Right lobe of liver (tissue), 6 donors: ENCODE data around the gene EVPLL. TPM values are rescaled to one million over a fixed set of nuclear protein-coding genes. Genes with fewer than 3 reads are reported as not detected.
"Not testable (repeated sequence)": the region's sequence is repeated elsewhere in the genome, so short reads cannot be mapped to it uniquely, and the experiment has no call there.

Experiments
- ATAC-seq, 4 donors: fragments of 200-7000 bp; cut with Tn5 transposase; one replicate each; pipeline ENCODE4 v1.9.1; 2020; ENCODE audit warnings: mild to moderate bottlenecking in 4 of 4, moderate library complexity in 4 of 4
- DNase-seq, 3 donors: peaks; one replicate each; pipeline ENCODE4 v3.0.0-alpha.2; 2020
- H3K27ac ChIP-seq, 3 donors: fragments of 200-600 bp; one replicate each; pipeline ENCODE4 v1.8.0; 2022
- H3K27me3 ChIP-seq, 2 donors: fragments of 200-600 bp; one replicate each; pipeline ENCODE4 v1.8.0; 2022
- H3K36me3 ChIP-seq, 4 donors: fragments of 200-600 bp; sonication (generic) in 1 of 4; one replicate each; pipeline versions ENCODE4 v1.5.1 to v1.8.0; 2017 to 2022; ENCODE audit warnings: control low read depth in 1 of 4
- H3K4me1 ChIP-seq, 4 donors: fragments of 200-600 bp; sonication (generic) in 1 of 4; one replicate each; pipeline versions ENCODE4 v1.5.1 to v1.8.0; 2017 to 2022; ENCODE audit warnings: control low read depth in 1 of 4
- H3K4me3 ChIP-seq, 3 donors: fragments of 200-600 bp; one replicate each; pipeline ENCODE4 v1.8.0; 2022
- H3K9me3 ChIP-seq, 4 donors: fragments of 200-600 bp; sonication (generic) in 1 of 4; one replicate each; pipeline versions ENCODE4 v1.5.1 to v1.8.0; 2017 to 2022; ENCODE audit warnings: control low read depth in 1 of 4
- WGBS: methylation state at CpG from one replicate; pipeline ENCODE4 v1.1.6; 2018; ENCODE audit warnings: low coverage, low lambda C conversion rate; ENCODE audit not compliant: insufficient coverage; ENCODE audit errors: missing lambda C conversion rate; 5-methylcytosine and 5-hydroxymethylcytosine counted together
- intact Hi-C, 2 donors: fragments of 100-400 bp; cut with DNase I; formaldehyde crosslinking; loops; one replicate each; pipeline versions ENCODE4 v1.11.2 to v1.14.1; 2022
- total RNA-seq, 6 experiments: library from RNA; depleted of rRNA in 2 of 6; stranded (reverse); fragments of >200 nt in 2 of 6; fragmentation: NEBNext Ultra II Directional in 3 of 6; extraction: Animal tissue kit (Norgen Biotek cat#: 25700) in 3 of 6; gene quantifications; one replicate each; pipeline versions ENCODE4 v1.1.0 to v1.2.4, GENCODE V29; 2016 to 2023
- donor health status: DM: no; HTN: yes; CAD: no.
- donor health status: DM: no; HTN: no; CAD: no.
- donor health status: DM: no; HTN: no; CAD: no.
- donor health status: DM: no; HTN: yes; CAD: no.
- donor health status: DM: no; HTN: yes; CAD: no.

The EVPLL gene
- total RNA-seq, 6 experiments from 2014 or later, result 0.46 to 1.6 (median 1.0) TPM

- H3K36me3 ChIP-seq, H3K4me3 ChIP-seq, DNase-seq, intact Hi-C loops, H3K27me3 ChIP-seq, H3K27ac ChIP-seq, H3K9me3 ChIP-seq, ATAC-seq, H3K4me1 ChIP-seq: not testable (repeated sequence)
- 57% methylated on average over 6 of the region's 7 CpGs for WGBS
Measured at GRCh38 chr17:18401872-18402590, 24.5 kb downstream of the EVPLL start.

DNA sequence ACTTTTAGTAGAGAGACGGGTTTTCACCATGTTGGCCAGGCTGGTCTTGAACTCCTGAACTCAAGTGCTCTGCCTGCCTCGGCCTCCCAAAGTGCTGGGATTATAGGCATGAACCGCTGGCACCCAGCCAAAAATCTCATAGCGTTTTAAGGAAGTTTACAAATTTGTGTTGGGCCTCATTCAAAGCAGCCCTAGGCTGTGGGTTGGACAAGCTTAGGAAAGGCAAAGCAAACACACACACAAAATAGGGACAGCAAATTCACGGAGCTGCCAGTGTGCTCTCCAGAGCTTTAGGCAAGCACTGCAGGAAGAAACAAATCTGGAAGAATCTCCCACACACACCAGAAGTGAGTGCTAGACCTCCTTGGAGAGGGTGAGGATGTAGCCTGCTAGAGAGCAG is 25.6 kb downstream of the EVPLL start:
- 3% methylated on average over 4 of the region's 5 CpGs for WGBS
- DNase-seq, H3K4me3 ChIP-seq, H3K27ac ChIP-seq, intact Hi-C loops, H3K27me3 ChIP-seq, H3K4me1 ChIP-seq, H3K9me3 ChIP-seq, H3K36me3 ChIP-seq: not testable (repeated sequence)
- ATAC-seq, result peak in 1 of 4 donors; percentile 20

DNA sequence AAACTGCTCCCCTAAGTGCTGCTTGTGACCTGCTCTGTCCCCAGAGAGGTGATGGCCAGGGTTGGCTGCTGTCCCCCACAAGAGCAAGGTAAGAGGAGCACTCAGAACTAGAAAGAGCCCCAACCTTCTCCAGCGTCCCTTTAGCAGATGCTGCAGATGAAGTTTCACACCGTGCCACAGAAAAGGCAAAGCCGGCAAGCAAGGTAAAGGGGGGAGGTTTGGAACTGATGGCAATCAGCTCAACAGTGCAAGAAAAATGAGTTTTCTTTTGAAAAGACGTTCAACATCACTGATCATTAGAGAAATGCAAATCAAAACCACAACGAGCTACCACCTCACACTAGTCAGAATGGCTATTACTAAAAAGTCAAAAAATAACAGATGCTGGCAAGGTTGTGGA is 26.0 kb downstream of the EVPLL start:
- ATAC-seq, intact Hi-C loops, H3K4me1 ChIP-seq, H3K27me3 ChIP-seq, H3K9me3 ChIP-seq, H3K27ac ChIP-seq, H3K36me3 ChIP-seq, DNase-seq, H3K4me3 ChIP-seq: not testable (repeated sequence)
- no CpG with 5 or more reads among the region's 5 CpGs for WGBS

- H3K4me1 ChIP-seq, H3K27ac ChIP-seq, H3K36me3 ChIP-seq, H3K27me3 ChIP-seq, H3K9me3 ChIP-seq, intact Hi-C loops, DNase-seq, H3K4me3 ChIP-seq: not testable (repeated sequence)
- ATAC-seq, result peak in 1 of 4 donors; percentile 36
- 36% methylated on average over 3 of the region's 3 CpGs for WGBS
Measured at GRCh38 chr17:18408906-18409305, 31.3 kb downstream of the EVPLL start.

GRCh38 chr17:18409321-18409720 is 31.7 kb downstream of the EVPLL start:
- DNase-seq, H3K9me3 ChIP-seq, H3K4me1 ChIP-seq, H3K27me3 ChIP-seq, H3K36me3 ChIP-seq, intact Hi-C loops, H3K4me3 ChIP-seq, H3K27ac ChIP-seq, ATAC-seq: not testable (repeated sequence)
- WGBS, result 44% methylated on average over 6 of the region's 6 CpGs

GRCh38 chr17:18410736-18411135 is 33.2 kb downstream of the EVPLL start:
- H3K4me1 ChIP-seq, H3K36me3 ChIP-seq, DNase-seq, H3K27ac ChIP-seq, H3K27me3 ChIP-seq, ATAC-seq, H3K9me3 ChIP-seq, intact Hi-C loops, H3K4me3 ChIP-seq: not testable (repeated sequence)
- WGBS, result 17% methylated on average over 8 of the region's 11 CpGs

DNA sequence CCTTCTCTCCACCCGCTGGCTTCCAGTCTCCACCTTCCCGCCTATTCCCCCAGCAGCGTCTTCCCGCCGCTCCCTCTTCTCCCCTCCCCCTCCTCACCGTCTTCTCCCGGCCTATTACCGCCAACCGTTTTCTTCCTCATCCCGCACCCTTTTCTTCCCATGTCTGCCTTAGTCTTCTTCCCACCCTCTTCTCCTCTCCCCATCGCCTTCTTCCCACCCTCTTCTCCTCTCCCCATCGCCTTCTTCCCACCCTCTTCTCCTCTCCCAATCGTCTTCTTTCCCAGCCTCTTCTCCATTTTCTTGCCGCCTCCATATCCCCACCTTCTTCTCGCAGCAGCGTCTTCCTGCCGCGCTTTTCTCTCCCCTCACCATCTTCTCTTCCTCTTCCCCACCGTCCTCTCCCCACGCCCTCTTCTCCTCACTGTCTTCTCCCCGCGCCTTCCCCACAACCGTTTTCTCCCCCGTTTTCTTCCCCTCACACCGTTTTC is 33.8 kb downstream of the EVPLL start:
- H3K36me3 ChIP-seq, DNase-seq, H3K4me1 ChIP-seq, intact Hi-C loops, H3K27me3 ChIP-seq, H3K27ac ChIP-seq, H3K9me3 ChIP-seq: not testable (repeated sequence)
- peak; percentile 46 to 58 (median 52) for ATAC-seq
- WGBS, result 1% methylated on average over 25 of the region's 25 CpGs
- peak overlapping the region in 1 of 3 donors; percentile 21 for H3K4me3 ChIP-seq

GRCh38 chr17:18412001-18412538 is 34.5 kb downstream of the EVPLL start:
- H3K9me3 ChIP-seq, H3K4me3 ChIP-seq, H3K27ac ChIP-seq, H3K27me3 ChIP-seq, H3K4me1 ChIP-seq, DNase-seq, intact Hi-C loops, H3K36me3 ChIP-seq: not testable (repeated sequence)
- WGBS, result no CpG with 5 or more reads among the region's 32 CpGs
- peak; percentile 77 to 92 (median 77) for ATAC-seq

- WGBS, result no CpG with 5 or more reads among the region's 11 CpGs
- H3K27ac ChIP-seq, H3K27me3 ChIP-seq, ATAC-seq, DNase-seq, H3K4me3 ChIP-seq, H3K4me1 ChIP-seq, H3K9me3 ChIP-seq, H3K36me3 ChIP-seq, intact Hi-C loops: not testable (repeated sequence)
Measured at GRCh38 chr17:18421521-18421920, 43.9 kb downstream of the EVPLL start.

GRCh38 chr17:18422464-18422863 is 44.9 kb downstream of the EVPLL start:
- H3K4me3 ChIP-seq, H3K27me3 ChIP-seq, DNase-seq, H3K4me1 ChIP-seq, intact Hi-C loops, H3K27ac ChIP-seq, ATAC-seq, H3K9me3 ChIP-seq, H3K36me3 ChIP-seq: not testable (repeated sequence)
- WGBS, result 17% methylated on average over 1 of the region's 6 CpGs

DNA sequence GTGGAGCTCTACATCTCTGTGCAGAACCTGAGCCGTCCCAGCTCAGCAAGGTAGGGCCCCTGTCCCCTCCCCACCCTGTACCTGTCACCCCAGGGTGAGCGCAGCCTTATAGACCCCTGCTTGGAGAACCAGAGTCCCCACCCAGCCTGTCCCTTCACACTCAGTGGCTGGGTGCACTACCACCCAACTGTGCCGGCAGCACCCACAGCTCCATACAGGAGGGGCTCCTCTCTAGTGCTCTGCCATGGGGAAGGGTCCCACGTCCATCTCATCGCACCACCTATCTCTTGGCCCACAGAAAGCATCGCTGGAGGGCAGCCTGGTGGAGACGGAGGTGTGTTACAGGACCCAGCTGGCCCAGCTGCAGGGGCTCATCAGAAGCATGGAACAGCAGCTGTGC is 45.4 kb downstream of the EVPLL start:
- H3K4me1 ChIP-seq, ATAC-seq, H3K36me3 ChIP-seq, H3K27ac ChIP-seq, DNase-seq, intact Hi-C loops, H3K27me3 ChIP-seq, H3K4me3 ChIP-seq, H3K9me3 ChIP-seq: not testable (repeated sequence)
- WGBS, result no CpG with 5 or more reads among the region's 7 CpGs

- H3K36me3 ChIP-seq, H3K4me1 ChIP-seq, DNase-seq, ATAC-seq, H3K27me3 ChIP-seq, H3K27ac ChIP-seq, H3K4me3 ChIP-seq, H3K9me3 ChIP-seq, intact Hi-C loops: not testable (repeated sequence)
- 46% methylated on average over 2 of the region's 6 CpGs for WGBS
Measured at GRCh38 chr17:18425593-18425992, 48.0 kb downstream of the EVPLL start.
